ENCODE measurements around the gene MRPL21.

Gene MRPL21

DNA sequence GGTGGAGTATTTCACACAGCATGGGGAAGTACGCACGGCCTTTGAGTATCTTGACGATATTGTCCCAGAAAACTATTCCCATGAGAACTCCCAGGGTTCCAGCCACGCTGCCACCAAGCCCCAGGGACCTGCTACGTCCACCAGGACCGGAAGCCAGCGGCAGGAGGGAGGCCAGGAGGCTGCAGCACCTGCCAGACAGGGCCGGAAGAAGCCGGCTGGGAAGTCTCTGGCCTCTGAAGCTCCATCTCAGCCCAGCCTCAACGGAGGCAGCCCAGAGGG, 32.7 kb upstream of the MRPL21 start:
- TF ChIP-seq EZH2phosphoT487 (IDR thresholded peaks at IDR 0.05; ENCODE audit: low read length) = no peak
- TF ChIP-seq EZH2 (optimal IDR thresholded peaks at IDR 0.05; ENCODE audit: low read depth, low read length) = no peak
- TF ChIP-seq, protein P1, sequence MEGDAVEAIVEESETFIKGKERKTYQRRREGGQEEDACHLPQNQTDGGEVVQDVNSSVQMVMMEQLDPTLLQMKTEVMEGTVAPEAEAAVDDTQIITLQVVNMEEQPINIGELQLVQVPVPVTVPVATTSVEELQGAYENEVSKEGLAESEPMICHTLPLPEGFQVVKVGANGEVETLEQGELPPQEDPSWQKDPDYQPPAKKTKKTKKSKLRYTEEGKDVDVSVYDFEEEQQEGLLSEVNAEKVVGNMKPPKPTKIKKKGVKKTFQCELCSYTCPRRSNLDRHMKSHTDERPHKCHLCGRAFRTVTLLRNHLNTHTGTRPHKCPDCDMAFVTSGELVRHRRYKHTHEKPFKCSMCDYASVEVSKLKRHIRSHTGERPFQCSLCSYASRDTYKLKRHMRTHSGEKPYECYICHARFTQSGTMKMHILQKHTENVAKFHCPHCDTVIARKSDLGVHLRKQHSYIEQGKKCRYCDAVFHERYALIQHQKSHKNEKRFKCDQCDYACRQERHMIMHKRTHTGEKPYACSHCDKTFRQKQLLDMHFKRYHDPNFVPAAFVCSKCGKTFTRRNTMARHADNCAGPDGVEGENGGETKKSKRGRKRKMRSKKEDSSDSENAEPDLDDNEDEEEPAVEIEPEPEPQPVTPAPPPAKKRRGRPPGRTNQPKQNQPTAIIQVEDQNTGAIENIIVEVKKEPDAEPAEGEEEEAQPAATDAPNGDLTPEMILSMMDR (IDR thresholded peaks at IDR 0.05; ENCODE audit: low read length) = no peak
- Histone ChIP-seq H2AFZ (ENCODE audit: low read length) (no peak overlapping the region), H3K9ac (ENCODE audit: low read length) (no peak overlapping the region), H3K4me3 (ENCODE audit: low read length) (no peak overlapping the region), H3K79me2 (ENCODE audit: low read length) (no peaks in the 10 kb centered on the region), H3K9me2 (replicated peaks; ENCODE audit: insufficient read depth, low read length) (no peaks in the 10 kb centered on the region), H3F3A (ENCODE audit: insufficient read depth, low read length) (no peaks in the 10 kb centered on the region), H3K4me2 (ENCODE audit: low read depth, low read length) (no peak overlapping the region), H3K36me3 (replicated peaks; ENCODE audit: insufficient read depth, low read length) (0 out of 2 replicates have a peak, but pooled peaks cover 4% of the 10 kb centered on the region), H3K9me3 (replicated peaks; ENCODE audit: insufficient read depth, low read length) (no peaks in the 10 kb centered on the region), H3K4me1 (ENCODE audit: low read length) (no peaks in the 10 kb centered on the region), H4K20me1 (ENCODE audit: insufficient read depth, low read length) (no peaks in the 10 kb centered on the region), H3K27me3 (replicated peaks; ENCODE audit: insufficient read depth, low read length) (no peaks in the 10 kb centered on the region), H3K27ac (ENCODE audit: low read length) (no peak overlapping the region)
- no peak for DNase-seq

- H3K9me3 ChIP-seq (replicated peaks; ENCODE audit: insufficient read depth, low read length) = no peaks in the 10 kb centered on the region
- H2AFZ ChIP-seq (ENCODE audit: low read length) = no peak overlapping the region
- no peak overlapping the region for H3K9ac ChIP-seq (ENCODE audit: low read length)
- no peak overlapping the region for H3K27ac ChIP-seq (ENCODE audit: low read length)
- H3F3A ChIP-seq (ENCODE audit: insufficient read depth, low read length) = no peaks in the 10 kb centered on the region
- 0 out of 2 replicates have a peak, but pooled peaks cover 4% of the 10 kb centered on the region for H3K36me3 ChIP-seq (replicated peaks; ENCODE audit: insufficient read depth, low read length)
- H3K79me2 ChIP-seq (ENCODE audit: low read length) = no peaks in the 10 kb centered on the region
- H3K9me2 ChIP-seq (replicated peaks; ENCODE audit: insufficient read depth, low read length) = no peaks in the 10 kb centered on the region
- H3K4me3 ChIP-seq (ENCODE audit: low read length) = no peak overlapping the region
- H4K20me1 ChIP-seq (ENCODE audit: insufficient read depth, low read length) = no peaks in the 10 kb centered on the region
- DNase-seq = no peak
- H3K4me1 ChIP-seq (ENCODE audit: low read length) = no peaks in the 10 kb centered on the region
- TF ChIP-seq EZH2phosphoT487 (IDR thresholded peaks at IDR 0.05; ENCODE audit: low read length) = no peak
- H3K4me2 ChIP-seq (ENCODE audit: low read depth, low read length) = no peak overlapping the region
- no peaks in the 10 kb centered on the region for H3K27me3 ChIP-seq (replicated peaks; ENCODE audit: insufficient read depth, low read length)
Observed at GRCh38 chr11:68935516-68936357, 32.1 kb upstream of the MRPL21 start.

- Histone ChIP-seq H3K9ac (ENCODE audit: low read length) (no peak overlapping the region), H3K36me3 (replicated peaks; ENCODE audit: insufficient read depth, low read length) (0 out of 2 replicates have a peak, but pooled peaks cover 4% of the 10 kb centered on the region), H3K27ac (ENCODE audit: low read length) (no peak overlapping the region), H3K4me1 (ENCODE audit: low read length) (no peaks in the 10 kb centered on the region), H3K9me2 (replicated peaks; ENCODE audit: insufficient read depth, low read length) (no peaks in the 10 kb centered on the region), H3F3A (ENCODE audit: insufficient read depth, low read length) (no peaks in the 10 kb centered on the region), H4K20me1 (ENCODE audit: insufficient read depth, low read length) (no peaks in the 10 kb centered on the region), H3K27me3 (replicated peaks; ENCODE audit: insufficient read depth, low read length) (no peaks in the 10 kb centered on the region), H3K4me2 (ENCODE audit: low read depth, low read length) (no peak overlapping the region), H3K9me3 (replicated peaks; ENCODE audit: insufficient read depth, low read length) (no peaks in the 10 kb centered on the region), H3K4me3 (ENCODE audit: low read length) (no peak overlapping the region), H2AFZ (ENCODE audit: low read length) (no peak overlapping the region), H3K79me2 (ENCODE audit: low read length) (no peaks in the 10 kb centered on the region)
- DNase-seq = no peak
- TF ChIP-seq, protein P1 (IDR thresholded peaks at IDR 0.05; ENCODE audit: low read length) = no peak
- TF ChIP-seq EZH2 (optimal IDR thresholded peaks at IDR 0.05; ENCODE audit: low read depth, low read length) (no peak), EZH2phosphoT487 (IDR thresholded peaks at IDR 0.05; ENCODE audit: low read length) (no peak)
Observed at GRCh38 chr11:68935066-68935465, 31.4 kb upstream of the MRPL21 start.

DNA sequence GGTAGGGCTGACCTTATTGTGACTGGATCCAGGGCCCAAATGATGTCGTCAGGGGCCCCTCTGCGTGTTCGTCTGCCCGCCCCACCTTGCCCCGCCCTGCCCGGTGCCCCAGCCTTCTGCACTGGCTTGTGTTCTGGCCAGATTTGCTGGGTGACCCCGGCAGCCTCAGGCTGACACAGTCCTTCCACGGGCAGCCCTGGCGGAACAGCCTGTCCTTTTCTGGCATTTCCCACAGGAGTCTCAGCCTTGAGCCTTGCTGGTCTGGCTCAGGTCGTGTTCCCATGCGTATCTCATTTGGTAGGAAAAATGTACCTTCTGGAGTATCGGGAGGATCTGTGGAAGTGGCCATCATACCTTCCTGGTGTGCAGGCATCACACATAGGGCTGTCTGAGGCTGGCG, 31.0 kb upstream of the MRPL21 start:
- no peaks in the 10 kb centered on the region for H4K20me1 ChIP-seq (ENCODE audit: insufficient read depth, low read length)
- H3K4me2 ChIP-seq (ENCODE audit: low read depth, low read length) = no peak overlapping the region
- H3K36me3 ChIP-seq (replicated peaks; ENCODE audit: insufficient read depth, low read length) = 0 out of 2 replicates have a peak, but pooled peaks cover 4% of the 10 kb centered on the region
- TF ChIP-seq EZH2phosphoT487 (IDR thresholded peaks at IDR 0.05; ENCODE audit: low read length) (no peak), EZH2 (optimal IDR thresholded peaks at IDR 0.05; ENCODE audit: low read depth, low read length) (no peak)
- TF ChIP-seq, protein P1 (IDR thresholded peaks at IDR 0.05; ENCODE audit: low read length) = no peak
- H3K27ac ChIP-seq (ENCODE audit: low read length) = no peak overlapping the region
- H3K9ac ChIP-seq (ENCODE audit: low read length) = no peak overlapping the region
- H3K4me3 ChIP-seq (ENCODE audit: low read length) = no peak overlapping the region
- H3K4me1 ChIP-seq (ENCODE audit: low read length) = no peaks in the 10 kb centered on the region
- no peaks in the 10 kb centered on the region for H3K9me2 ChIP-seq (replicated peaks; ENCODE audit: insufficient read depth, low read length)
- H3K9me3 ChIP-seq (replicated peaks; ENCODE audit: insufficient read depth, low read length) = no peaks in the 10 kb centered on the region
- H3F3A ChIP-seq (ENCODE audit: insufficient read depth, low read length) = no peaks in the 10 kb centered on the region
- no peak overlapping the region for H2AFZ ChIP-seq (ENCODE audit: low read length)
- no peak for DNase-seq
- no peaks in the 10 kb centered on the region for H3K79me2 ChIP-seq (ENCODE audit: low read length)
- H3K27me3 ChIP-seq (replicated peaks; ENCODE audit: insufficient read depth, low read length) = no peaks in the 10 kb centered on the region

Measured in MM.1S (cell line).